ENCODE measurements around the gene SLAIN2. TPM values are rescaled to one million over a fixed set of nuclear protein-coding genes. Genes with fewer than 3 reads are reported as not detected.
"Not testable (repeated sequence)": the region's sequence is repeated elsewhere in the genome, so short reads cannot be mapped to it uniquely, and the experiment has no call there.

SLAIN2 gene
- total RNA-seq: 91.4 TPM

DNA sequence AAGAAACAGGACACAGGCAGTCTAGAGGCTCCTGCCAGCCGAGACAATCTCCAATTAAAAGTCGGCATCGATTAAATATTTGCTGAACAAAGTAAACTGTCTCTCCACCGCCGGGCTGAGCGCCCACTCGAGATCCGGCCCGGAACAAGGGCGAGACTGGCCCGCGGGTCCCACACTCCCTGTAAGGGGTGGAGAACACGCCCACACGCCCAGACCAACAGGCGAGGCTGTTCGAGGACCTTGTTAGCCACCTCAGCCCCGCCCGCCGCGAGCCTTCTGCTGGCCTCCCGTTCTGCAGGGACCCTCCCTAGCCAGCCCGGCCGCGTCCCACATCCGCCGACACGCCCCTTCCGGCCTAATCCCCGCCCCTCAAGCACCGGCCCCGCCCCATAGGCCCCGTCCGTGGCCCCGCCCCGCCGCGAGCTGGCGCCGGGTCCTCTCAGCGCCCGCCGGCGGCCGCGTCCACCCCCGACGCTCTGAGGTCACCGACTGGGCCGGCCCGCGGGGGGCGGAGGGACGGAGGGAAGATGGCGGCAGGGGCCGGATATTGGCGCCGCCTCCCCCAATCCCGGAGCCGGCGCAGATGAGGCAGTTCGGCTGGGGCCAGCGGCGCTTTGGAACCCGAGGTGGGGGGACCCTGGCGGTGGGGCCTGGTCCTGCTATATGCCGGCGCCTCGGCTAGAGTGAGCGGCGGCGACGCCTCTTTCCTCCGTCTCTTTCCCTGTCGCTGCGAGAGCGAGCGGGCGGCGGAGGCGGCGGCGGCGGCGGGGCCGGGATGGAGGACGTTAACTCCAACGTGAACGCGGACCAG, at the start of gene SLAIN2:
TSS of gene SLAIN2 (plus strand) at position 565 of the 811 bp plus-strand sequence. CDS start at position 776, 211 bp downstream.
- peak; percentile 99 for DNase-seq (ENCODE audit: low spot score)

DNA sequence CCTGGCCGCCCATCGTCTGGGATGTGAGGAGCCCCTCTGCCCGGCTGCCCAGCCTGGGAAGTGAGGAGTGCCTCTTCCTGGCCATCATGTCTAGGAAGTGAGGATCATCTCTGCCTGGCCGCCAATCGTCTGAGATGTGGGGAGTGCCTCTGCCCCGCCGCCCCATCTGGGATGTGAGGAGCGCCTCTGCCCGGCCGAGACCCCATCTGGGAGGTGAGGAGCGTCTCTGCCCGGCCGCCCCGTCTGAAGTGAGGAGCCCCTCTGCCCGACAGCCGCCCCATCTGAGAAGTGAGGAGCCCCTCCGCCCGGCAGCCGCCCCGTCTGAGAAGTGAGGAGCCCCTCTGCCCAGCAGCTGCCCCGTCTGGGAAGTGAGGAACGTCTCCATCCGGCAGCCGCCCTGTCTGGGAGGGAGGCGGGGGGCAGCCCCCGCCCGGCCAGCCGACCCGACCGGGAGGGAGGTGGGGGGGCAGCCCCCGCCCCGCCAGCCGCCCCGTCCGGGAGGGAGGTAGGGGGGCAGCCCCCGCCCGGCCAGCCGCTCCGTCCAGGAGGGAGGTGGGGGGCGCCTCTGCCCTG, 49.0 kb upstream of the SLAIN2 start:
- not testable (repeated sequence) for DNase-seq (ENCODE audit: low spot score)

DNA sequence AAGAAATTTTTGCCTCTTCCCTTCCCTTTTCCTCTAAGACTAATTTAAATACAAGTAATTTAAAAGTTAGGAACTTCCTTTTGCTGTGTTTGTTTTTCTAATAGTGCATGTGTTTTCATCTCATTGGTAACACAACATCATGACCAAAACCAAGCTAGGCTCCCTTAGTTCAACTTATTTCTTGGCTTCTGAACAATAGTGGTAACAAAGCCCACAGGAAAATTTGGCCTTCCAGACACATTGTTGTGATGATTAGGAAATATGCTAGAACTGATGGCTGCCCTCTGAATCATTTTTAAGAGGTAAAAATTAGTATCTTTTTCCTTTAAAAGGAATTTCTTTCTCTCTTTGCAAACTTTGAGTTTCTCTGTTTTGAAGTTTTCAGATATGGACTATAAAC, 46.2 kb upstream of the SLAIN2 start:
- DNase-seq (ENCODE audit: low spot score): no peak

DNA sequence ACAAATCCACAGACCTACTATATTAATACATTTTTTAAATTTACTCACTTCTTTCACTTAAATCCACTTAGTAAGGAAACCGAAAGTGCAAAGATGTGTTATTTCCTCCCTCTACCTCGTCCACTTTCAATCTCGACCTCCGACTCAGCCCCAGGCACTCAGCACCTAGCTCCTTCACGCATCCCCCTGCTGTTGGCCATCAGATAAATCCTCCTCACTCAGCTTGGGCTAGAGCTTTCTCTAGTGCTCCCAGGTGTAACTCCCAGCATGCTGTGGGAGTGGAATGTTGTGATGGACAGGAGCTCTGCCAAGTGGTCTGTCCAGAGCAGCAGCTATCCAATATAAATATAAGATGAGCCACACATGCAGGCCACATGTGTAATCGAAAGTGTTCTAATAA, 45.0 kb upstream of the SLAIN2 start:
- no peak for DNase-seq (ENCODE audit: low spot score)

DNA sequence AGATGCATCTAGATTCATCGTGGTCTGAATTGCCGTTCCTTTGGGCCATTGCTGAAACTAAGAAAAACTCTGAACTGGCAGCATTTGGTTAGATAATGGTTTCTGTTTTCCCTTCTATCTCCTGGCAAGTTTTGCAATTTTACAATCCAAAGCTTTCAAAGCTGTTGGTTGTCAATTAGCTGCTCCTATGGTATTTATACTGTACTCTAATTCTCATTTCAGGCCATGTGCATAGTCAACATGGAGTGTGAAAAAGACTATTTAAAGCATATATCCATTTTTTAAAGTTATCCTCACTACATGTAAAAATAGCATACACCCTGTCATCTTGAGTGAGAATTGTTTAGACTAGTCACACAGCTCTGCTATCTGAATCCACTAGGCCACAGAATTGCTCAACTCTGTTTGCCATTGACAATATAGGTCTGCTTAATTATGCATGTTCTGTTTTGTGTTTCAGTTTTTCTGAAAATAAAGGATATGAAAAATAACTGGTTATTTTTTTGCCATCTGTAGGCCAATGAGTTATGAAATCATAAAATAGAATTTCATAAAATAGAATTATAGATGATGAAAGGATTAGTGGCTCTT, 44.0 kb upstream of the SLAIN2 start:
- no peak for DNase-seq (ENCODE audit: low spot score)

DNA sequence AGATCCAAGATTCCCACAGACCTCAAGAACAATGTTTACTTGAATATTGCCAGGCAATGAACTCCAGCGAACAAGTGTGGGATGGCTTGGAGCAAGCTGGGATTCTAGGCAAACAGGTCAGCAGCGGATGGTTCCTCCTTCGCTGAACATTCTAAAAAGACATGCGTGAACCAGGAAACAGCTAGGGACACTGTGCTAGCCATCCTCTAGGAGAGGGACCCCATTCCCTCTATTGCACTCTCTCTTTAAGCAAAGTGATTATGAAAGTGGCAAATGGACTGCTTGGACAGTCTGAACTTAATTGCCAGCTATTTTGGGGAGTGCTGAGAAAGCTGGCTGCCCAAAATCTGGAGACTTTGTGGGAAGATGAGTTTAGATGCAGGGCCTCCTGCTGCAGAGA, 41.8 kb upstream of the SLAIN2 start:
- DNase-seq (ENCODE audit: low spot score): no peak

DNA sequence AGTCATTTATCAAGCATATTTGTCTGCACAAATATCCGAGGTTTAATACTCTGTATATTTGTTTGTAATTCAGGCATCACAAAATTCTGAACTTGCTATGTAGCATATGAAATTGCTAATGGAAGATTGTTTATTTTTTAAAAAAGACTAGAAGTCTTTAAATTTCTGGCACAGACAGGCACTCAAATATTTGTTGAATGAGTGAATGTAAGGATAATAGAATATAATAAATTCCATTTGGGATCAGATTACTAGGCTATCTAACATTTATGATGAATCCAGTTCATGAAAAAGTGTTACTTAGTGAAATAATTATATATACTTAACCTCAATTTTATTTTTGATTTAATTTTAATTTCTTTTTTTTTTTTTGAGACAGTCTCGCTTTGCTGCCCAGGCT, 41.3 kb upstream of the SLAIN2 start:
- DNase-seq (ENCODE audit: low spot score): no peak

DNA sequence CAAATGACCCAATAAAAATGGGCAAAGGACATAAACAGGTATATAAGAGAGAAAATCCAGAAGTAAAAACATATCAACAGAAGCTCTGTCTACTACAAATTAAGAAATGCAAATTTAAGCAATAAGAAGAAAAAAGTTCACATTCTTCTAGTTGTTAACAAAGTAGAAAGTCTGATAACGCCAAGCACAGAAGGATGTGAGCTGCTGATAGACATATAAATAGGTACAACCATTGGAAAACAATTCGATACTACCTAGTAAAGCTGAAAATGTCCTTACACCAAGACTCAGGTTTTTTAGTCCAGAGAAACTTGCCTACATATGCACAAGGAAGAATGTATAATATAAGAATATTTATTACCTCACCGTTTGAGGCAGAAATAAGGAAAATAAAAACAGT, 35.8 kb upstream of the SLAIN2 start:
- DNase-seq (ENCODE audit: low spot score): no peak

DNA sequence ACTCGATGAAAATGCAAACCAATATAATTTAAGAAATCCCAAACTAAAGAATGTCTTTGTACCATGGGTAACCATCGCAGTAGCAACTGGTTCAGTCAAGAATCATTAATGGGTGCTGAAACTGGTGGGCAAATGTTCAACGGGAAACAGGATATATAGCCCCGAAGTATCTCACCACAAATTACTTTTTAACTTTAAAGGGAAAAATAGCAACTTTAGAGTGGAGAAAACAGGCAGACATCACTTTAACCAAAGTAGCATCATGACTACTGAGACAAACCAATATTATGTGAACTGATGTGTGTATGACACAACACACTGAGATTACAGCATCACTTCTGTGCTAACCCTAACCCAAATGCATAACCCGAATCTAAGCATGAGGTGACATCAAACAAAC, 33.8 kb upstream of the SLAIN2 start:
- no peak for DNase-seq (ENCODE audit: low spot score)

DNA sequence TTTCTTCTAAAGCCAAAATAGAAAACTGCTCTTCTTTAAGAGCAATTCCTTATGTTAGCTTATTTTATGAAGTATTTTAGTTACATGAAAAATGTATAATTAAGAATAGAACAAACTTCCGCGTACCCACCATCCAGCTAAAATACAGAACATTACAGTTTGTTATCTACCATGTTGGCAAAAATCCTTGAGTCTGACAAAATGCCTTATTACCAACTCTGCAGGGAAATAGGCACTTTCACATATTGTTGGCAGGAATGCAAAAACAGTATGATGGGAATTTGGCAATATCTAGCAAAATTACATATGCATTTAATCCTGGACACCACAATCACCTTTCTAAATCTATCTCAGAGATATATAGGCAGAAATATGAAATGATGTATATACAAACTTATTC, 32.4 kb upstream of the SLAIN2 start:
- no peak for DNase-seq (ENCODE audit: low spot score)

DNA sequence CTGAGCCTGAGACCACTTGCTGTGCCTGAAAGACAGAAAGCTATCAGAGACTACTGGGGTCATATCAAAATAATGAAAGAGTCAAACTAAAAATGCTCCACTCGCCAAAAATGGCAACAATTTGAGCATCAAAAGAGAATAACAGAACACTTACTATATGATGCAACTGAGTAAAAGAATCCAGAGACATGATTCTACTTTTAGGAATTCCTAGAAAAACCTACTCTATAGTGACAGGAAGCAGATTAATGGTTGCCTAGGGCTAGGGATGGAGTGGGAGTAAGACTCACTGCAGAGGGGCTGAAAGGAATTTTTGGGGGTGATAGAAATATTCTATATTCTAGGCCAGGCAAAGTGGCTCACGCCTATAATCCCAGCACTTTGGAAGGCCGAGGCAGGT, 29.4 kb upstream of the SLAIN2 start:
- no peak for DNase-seq (ENCODE audit: low spot score)

DNA sequence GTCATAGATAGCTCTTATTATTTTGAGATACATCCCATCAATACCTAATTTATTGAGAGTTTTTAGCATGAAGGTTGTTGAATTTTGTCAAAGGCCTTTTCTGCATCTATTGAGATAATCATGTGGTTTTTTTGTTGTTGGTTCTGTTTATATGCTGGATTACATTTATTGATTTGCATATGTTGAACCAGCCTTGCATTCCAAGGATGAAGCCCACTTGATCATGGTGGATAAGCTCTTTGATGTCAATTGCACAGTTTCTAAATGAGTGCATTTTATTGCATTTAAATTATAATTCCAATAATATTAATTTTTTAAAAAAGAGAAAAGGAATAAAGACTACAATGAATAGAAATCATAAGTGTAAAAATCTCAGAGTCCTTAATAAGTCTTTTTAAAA, 26.6 kb upstream of the SLAIN2 start:
- not testable (repeated sequence) for DNase-seq (ENCODE audit: low spot score)

DNA sequence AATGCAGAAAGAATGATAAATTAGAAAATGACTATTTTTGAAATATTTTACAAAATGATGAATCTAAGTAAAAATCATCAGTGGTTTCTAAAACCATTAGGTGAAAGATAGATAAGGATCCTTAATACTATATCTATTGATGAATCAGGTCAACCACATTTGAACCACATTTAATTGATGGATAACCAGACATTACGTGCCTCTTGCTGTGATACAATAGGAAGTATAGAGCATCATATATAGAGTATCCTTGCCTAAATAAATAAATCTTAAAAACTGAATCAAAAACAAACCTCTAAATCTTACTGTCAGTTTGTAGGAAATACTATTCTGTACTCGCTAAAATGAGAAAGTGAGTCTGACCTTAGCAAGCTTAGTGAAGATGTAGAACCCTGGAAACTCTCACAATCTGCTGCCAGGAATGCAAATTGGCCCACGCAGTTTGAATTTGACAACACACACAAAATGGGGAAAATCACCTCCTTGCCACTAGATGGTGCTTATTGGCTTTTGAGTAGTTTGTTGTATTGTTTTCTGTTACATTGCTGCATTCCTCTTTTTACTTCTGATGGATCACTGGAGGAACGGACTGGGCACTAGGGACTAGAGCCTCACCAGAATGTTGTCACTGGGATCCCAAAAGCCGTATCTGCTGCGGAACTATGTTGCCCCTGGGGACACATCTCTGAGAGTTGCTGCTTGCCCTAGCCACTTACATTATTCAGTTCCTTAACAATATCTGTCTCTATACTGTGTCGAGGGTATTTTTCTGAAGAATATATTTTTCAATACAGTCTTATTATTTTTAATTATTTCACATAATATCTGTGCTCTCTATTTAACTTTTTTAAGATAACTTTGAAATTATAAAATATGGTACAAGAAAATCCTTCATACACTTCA, 25.4 kb upstream of the SLAIN2 start:
- peak; percentile 19 for DNase-seq (ENCODE audit: low spot score)

DNA sequence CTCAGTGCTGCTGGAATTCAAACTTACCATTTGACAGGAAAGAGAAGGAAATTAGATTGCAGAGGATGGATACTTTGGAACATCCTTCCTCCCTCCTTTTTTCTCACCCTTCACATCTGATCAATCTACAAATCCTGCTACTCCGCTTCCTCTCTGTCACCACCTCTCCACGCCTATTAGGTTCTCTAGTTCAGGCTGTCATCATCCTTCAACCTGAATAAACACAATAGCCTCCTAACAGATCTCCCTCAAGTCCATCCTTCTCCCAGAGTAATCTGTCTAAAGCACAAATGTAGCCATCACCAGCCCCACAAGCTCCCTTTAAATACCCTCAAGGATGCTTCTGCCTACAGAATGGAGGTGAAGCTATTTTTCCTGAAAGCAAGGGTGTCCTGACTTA, 20.0 kb upstream of the SLAIN2 start:
- no peak for DNase-seq (ENCODE audit: low spot score)

DNA sequence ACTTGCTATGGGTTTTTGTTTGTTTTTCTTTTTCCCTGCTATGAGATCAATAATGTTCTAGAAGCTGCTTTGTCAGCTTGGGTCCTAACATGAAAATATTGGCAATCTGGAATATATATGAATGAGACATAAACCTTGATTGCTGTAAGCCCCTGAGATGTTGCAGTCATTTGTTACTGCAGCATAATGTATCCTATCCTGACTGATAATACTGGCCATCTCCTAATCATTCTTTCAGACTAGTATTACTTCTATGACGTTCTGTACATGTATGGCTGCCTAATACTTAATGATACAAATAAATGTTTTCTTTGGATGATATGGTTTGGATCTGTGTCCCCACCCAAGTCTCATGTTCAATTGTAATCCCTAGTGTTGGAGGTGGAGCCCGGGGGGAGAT, 19.3 kb upstream of the SLAIN2 start:
- no peak for DNase-seq (ENCODE audit: low spot score)

DNA sequence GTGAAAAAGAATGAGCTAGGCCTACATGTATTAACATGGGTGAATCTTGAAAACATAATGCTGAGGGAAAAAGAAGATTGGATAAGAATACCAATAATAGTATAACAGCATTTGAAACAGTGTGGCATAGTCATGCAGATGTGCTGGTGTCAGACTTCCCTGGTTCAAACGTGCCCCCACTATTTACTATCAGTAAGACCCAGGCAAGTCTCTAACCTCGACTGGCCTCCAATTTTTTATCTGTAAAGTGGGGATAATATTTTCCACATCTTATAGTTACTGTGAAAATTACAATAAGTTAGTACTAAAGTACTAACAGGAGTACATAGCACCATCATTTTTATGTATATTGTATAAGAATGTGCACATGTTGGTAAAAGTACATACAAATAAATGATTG, 17.0 kb upstream of the SLAIN2 start:
- no peak for DNase-seq (ENCODE audit: low spot score)

DNA sequence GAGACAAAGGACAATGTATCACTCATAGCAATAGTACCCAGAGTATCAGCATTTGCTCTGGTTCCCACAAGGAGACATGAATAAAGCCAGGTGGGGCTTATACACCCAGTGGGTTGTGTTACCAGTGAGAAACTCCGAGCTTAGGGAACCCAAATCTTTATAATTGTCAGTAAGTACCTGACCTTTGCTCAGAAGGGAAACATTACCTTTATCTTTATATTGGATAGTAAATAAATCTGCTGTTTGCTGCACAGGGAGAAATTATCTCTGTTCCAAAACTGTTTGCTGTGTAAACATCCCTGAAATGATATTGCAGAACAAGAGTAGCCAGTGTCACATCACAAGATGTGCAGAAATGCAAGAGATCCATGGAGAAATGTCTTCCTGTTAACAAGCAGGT, 12.1 kb upstream of the SLAIN2 start:
- no peak for DNase-seq (ENCODE audit: low spot score)

DNA sequence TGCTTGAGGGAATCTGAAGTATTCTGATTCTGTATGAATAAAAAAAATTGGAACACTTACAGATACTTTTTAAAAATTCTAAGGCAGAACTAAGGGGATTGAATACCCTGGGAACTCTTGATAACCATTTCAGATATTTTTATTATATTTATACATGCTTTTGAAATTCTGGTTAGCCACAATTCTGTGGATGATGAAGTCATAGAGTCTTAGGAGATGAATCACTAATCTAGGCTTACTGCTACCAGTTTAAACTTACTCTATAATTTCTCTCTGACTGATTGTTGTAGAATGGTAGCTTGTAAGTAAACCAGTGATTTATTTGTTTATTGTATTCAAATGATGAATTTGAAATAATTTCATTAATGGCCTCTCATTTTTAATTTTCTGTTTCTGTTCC, 11.4 kb upstream of the SLAIN2 start:
- no peak for DNase-seq (ENCODE audit: low spot score)

DNA sequence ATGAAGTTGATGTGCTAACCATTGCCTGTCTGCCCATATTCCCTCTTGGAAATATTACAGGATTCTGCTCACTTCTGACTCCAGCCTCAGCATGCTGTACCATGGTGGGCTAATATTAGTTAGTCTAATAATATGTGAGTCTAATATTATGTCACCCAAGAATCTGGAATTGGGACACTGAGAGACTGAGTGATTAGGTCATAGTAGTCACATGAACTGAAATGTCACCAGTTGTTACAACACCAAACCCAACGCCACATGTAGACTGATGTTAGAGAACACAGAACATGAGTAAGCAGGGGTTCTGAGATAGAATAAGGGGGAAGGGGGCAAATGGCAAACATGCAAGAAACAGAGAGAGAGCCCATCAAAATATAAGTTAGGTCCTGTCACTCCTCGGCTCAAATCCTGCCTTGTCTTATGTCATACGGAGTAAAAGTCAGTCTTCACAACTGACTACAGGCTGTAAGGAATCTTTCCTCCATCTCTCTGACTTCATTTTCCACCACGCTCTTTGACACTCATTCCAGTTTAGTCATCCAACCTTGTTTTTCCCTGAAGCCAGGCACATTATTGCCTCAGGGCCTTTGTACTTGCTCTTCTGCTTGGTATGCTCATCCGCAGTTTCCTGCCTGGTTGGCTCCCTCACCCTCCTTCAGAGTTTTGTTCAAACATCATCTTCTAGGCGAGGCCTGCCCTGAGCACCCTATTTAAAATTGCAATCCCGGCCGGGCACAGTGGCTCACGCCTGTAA, 9.6 kb upstream of the SLAIN2 start:
- DNase-seq (ENCODE audit: low spot score): no peak

DNA sequence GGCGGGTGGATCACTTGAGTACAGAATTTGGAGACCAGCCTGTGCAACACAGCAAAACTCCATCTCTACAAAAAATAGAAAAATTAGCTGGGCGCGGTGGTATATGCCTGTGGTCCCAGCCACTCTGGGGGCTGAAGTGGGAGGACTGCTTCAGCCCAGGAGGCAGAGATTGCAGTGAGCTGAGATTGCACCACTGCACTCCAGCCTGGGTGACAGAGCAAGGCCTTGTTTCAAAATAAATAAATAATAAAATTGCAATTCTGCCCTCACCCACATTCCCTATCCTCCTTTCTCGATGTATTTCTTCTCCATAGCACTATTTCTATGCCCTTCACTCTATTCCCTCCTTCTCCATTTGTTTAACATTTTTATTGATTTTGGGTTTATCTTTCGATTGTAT, 8.7 kb upstream of the SLAIN2 start:
- no peak for DNase-seq (ENCODE audit: low spot score)

DNA sequence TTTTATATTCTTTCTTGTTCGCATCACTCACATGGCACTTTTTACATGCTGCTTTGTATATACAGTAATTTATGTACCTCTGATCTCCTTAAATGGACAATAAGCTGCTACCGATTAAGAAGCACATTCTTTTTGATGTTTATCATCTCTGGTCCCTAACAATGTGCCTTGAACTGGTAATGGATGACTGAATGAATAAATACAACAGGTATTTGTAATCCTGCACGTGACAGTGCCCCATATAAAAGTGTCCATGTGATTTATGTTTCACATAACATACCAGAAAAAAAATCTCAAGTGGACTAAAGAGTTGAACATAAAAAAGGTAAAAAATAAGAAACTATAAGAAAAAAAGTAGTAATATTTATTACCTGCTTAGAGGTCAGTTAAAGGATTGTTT, 7.7 kb upstream of the SLAIN2 start:
- no peak for DNase-seq (ENCODE audit: low spot score)

DNA sequence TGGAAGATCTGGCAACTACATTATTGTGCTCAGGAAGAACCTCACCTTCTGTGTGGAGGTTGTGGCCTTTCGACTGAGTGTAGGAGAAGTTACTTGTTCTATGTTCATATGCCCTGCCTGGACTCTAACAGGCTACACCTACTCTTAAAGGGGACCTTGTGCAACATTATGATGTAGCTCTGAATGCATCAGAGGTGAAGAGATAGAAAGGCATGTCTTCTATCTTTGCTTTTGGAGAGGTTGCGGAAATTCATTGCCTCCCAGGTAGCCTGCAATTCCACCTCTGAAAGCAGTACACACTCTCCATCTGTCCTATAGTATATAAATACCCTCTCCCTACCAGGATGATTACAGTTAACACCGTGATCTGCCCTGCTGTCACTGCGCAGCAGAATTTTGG, 7.1 kb upstream of the SLAIN2 start:
- no peak for DNase-seq (ENCODE audit: low spot score)

All from mucosa of gallbladder (tissue), 1 donor.